GM12878 (cell line): ENCODE measurements around the gene GPSM1. TPM values are rescaled to one million over a fixed set of nuclear protein-coding genes. Genes with fewer than 3 reads are reported as not detected.
A peak's percentile ranks its signal among the peaks of the same experiment; 100 is the strongest.

ENCODE experiments used
- ATAC-seq: fragments of 200-7000 bp; cut with Tn5 transposase; 3 replicates; pipeline ENCODE4 v1.9.1; 2020; ENCODE audit warnings: mild to moderate bottlenecking, moderate library complexity
- BruUV-seq: library from RNA; stranded (reverse); fragments of 400-500 nt; replicated peaks from 2 replicates; lab custom pipeline; 2021; lab: Mats Ljungman, UMichigan
- CTCF ChIA-PET: fragments of 300-600 bp; sonication (Branson Sonifier 250); formaldehyde crosslinking; extraction: SDS; loops from one replicate; lab custom pipeline; 2021; ENCODE audit warnings: inconsistent platforms; lab: Yijun Ruan, JAX
- POLR2A ChIA-PET: fragments of 350-600 bp; formaldehyde crosslinking; extraction: SDS; loops from one replicate; lab custom pipeline; 2021; ENCODE audit warnings: inconsistent platforms; lab: Charles Lee
- RAD21 ChIA-PET: fragments of 300-600 bp; sonication (Branson Sonifier 250); formaldehyde crosslinking; loops from one replicate; lab custom pipeline; 2023; ENCODE audit warnings: antibody characterized with exemption; ENCODE audit not compliant: unreplicated experiment; lab: Charles Lee
- SMC1A ChIA-PET: fragments of 300-600 bp; sonication (Branson Sonifier 250); formaldehyde crosslinking; loops from one replicate; lab custom pipeline; 2023; ENCODE audit not compliant: unreplicated experiment, uncharacterized antibody; lab: Charles Lee
- DNase-seq: peaks from one replicate; pipeline ENCODE4 v3.0.0-alpha.2; 2011; ENCODE audit warnings: low read depth, low spot score
- FAIRE-seq: peaks from 3 replicates; lab custom pipeline; 2011; peaks lifted over from hg19 to GRCh38; lab: Jason Lieb, UNC
- H2AFZ ChIP-seq: 2 replicates; pipeline ENCODE4 v1.6.0; 2011; ENCODE audit warnings: low read depth, low read length, control low read depth; ENCODE audit not compliant: control insufficient read depth
- H3K27ac ChIP-seq: 2 replicates; pipeline ENCODE4 v1.5.1; 2011; ENCODE audit warnings: control low read depth; ENCODE audit not compliant: control insufficient read depth, insufficient read depth
- H3K27me3 ChIP-seq, 2 experiments: replicated peaks in 1 of 2; 2 replicates each; pipeline versions ENCODE4 v1.6.0 to v1.6.1; 2011; ENCODE audit warnings: low read length in 1 of 2; ENCODE audit not compliant: control insufficient read depth in 2 of 2, insufficient read depth in 2 of 2
- H3K36me3 ChIP-seq, 2 experiments: 2 replicates each; pipeline ENCODE4 v1.5.1; 2011; ENCODE audit warnings: low read length in 1 of 2; ENCODE audit not compliant: control insufficient read depth in 2 of 2, insufficient read depth in 2 of 2
- H3K4me1 ChIP-seq: 2 replicates; pipeline ENCODE4 v1.6.1; 2011; ENCODE audit warnings: mild to moderate bottlenecking, low read length, moderate library complexity, mixed read lengths; ENCODE audit not compliant: control insufficient read depth, insufficient read depth
- H3K4me2 ChIP-seq: 2 replicates; pipeline ENCODE4 v1.6.0; 2011; ENCODE audit warnings: control low read depth; ENCODE audit not compliant: control insufficient read depth, insufficient read depth
- H3K4me3 ChIP-seq: fragments of 200-600 bp; sonication (generic); 2 replicates; pipeline ENCODE4 v1.5.1; 2016
- H3K79me2 ChIP-seq: 2 replicates; pipeline ENCODE4 v1.6.0; 2011; ENCODE audit warnings: low read length; ENCODE audit not compliant: control insufficient read depth, insufficient read depth
- H3K9ac ChIP-seq: 2 replicates; pipeline ENCODE4 v1.8.0; 2011; ENCODE audit warnings: low read length, control low read depth, mixed read lengths; ENCODE audit not compliant: control insufficient read depth, insufficient read depth
- H3K9me3 ChIP-seq: replicated peaks from 3 replicates; pipeline ENCODE4 v1.5.1; 2011; ENCODE audit warnings: mild to moderate bottlenecking, low read length; ENCODE audit not compliant: control insufficient read depth, insufficient read depth
- H4K20me1 ChIP-seq: 2 replicates; pipeline ENCODE4 v1.6.0; 2011; ENCODE audit not compliant: control insufficient read depth, insufficient read depth
- GATAD2B ChIP-seq: fragments of 450-650 bp; conservative IDR thresholded peaks from 2 replicates; pipeline ENCODE4 v1.6.1; 2017; ENCODE audit warnings: low read depth, mild to moderate bottlenecking, moderate library complexity
- HDGF ChIP-seq: fragments of 450-650 bp; IDR thresholded peaks from 2 replicates; pipeline ENCODE4 v1.6.1; 2016; ENCODE audit warnings: antibody characterized with exemption
- KDM1A ChIP-seq: fragments of 200-600 bp; sonication (generic); IDR thresholded peaks from 2 replicates; pipeline ENCODE4 v1.6.1; 2016; ENCODE audit warnings: borderline replicate concordance
- ZNF24 ChIP-seq: fragments of 450-650 bp; IDR thresholded peaks from 2 replicates; pipeline ENCODE4 v1.6.1; 2017; ENCODE audit warnings: antibody characterized with exemption, mild to moderate bottlenecking
- WGBS: methylation state at CpG from one replicate; pipeline ENCODE4 v1.1.6; 2016; ENCODE audit warnings: low lambda C conversion rate; ENCODE audit not compliant: insufficient replicate concordance, insufficient coverage; ENCODE audit errors: missing lambda C conversion rate; 5-methylcytosine and 5-hydroxymethylcytosine counted together
- in situ Hi-C: fragments of 300-500 bp; cut with MboI; formaldehyde crosslinking; loops from 9 replicates; pipeline ENCODE4 v1.14.3; 2018; ENCODE audit warnings: mixed read lengths
- intact Hi-C: fragments of 100-400 bp; cut with micrococcal nuclease; formaldehyde crosslinking; loops from one replicate; pipeline ENCODE4 v1.14.2; 2022; ENCODE audit not compliant: unreplicated experiment
- polyA plus RNA-seq, 11 experiments: library from polyadenylated mRNA; depleted of rRNA in 4 of 11; unstranded in 6 of 11; stranded (reverse) in 5 of 11; fragments of >200 nt; fragmentation: Nextera tagmentation in 4 of 11; fragmentation: Illumina TruSeq in 1 of 11; extraction: Ambion mirVana in 4 of 11; extraction: Trizol in 1 of 11; gene quantifications; 1 replicate in 1 of 11; 2 replicates in 10 of 11; pipeline versions ENCODE4 v1.2.1 to v1.2.3, GENCODE V29; 2011 to 2016; ENCODE audit warnings: inconsistent platforms in 2 of 11, missing spikeins in 2 of 11, low read depth in 1 of 11
- total RNA-seq, 4 experiments: library from RNA; depleted of rRNA in 3 of 4; stranded (reverse); fragments of >200 nt in 3 of 4; fragmentation: Illumina TruSeq in 1 of 4; extraction: Trizol in 1 of 4; gene quantifications; 2 replicates each; pipeline versions ENCODE4 v1.2.1 to v1.2.3, GENCODE V29; 2013 to 2021
- TF ChIP-seq, protein P1 (sequence below): IDR thresholded peaks from 2 replicates; pipeline ENCODE4 v1.6.1; 2011; ENCODE audit warnings: borderline replicate concordance, low read depth, mild to moderate bottlenecking, moderate library complexity, mixed read lengths, low read length; ENCODE audit not compliant: insufficient read depth; ENCODE audit errors: extremely low read length
- TF ChIP-seq, protein P2 (sequence below): IDR thresholded peaks from 2 replicates; pipeline ENCODE4 v1.6.1; 2012; ENCODE audit warnings: improper control_type of control experiment, low read depth, low read length; ENCODE audit not compliant: insufficient replicate concordance

The GPSM1 gene
- total and polyA plus RNA-seq, 10 of the 15 experiments (the other 5 are each of a cell fraction or from before 2014, with no cell fraction given): 0.04 to 0.10 (median 0.10) TPM; not detected in 7

- no peak overlapping the region for H2AFZ ChIP-seq
- H3K4me2 ChIP-seq: no peak overlapping the region
- ChIA-PET CTCF (no interaction called here), SMC1A (no interaction called here), RAD21 (interaction anchor here (0.6 kb wide), 1 partner anchor 282 kb away, joined by 3 read pairs; no protein-coding TSS in a partner anchor), POLR2A (no interaction called here)
- peaks cover 4 to 6% of the 10 kb centered on the region in 2 experiments; a peak in 3 of 4 replicates for H3K27me3 ChIP-seq
- H4K20me1 ChIP-seq: no peaks in the 10 kb centered on the region
- no peak overlapping the region for H3K27ac ChIP-seq
- H3K4me3 ChIP-seq: no peak overlapping the region
- no peaks in the 10 kb centered on the region for H3K79me2 ChIP-seq
- in situ Hi-C loops (no loop called here), intact Hi-C loops (no loop called here)
- TF ChIP-seq, protein P1, sequence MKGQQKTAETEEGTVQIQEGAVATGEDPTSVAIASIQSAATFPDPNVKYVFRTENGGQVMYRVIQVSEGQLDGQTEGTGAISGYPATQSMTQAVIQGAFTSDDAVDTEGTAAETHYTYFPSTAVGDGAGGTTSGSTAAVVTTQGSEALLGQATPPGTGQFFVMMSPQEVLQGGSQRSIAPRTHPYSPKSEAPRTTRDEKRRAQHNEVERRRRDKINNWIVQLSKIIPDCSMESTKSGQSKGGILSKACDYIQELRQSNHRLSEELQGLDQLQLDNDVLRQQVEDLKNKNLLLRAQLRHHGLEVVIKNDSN: peak; percentile 30
- TF ChIP-seq GATAD2B: no peak
- no peaks in the 10 kb centered on the region for H3K36me3 ChIP-seq
- DNase-seq (no peak), ATAC-seq (no peak), FAIRE-seq (no peak)
- H3K4me1 ChIP-seq: no peaks in the 10 kb centered on the region
- no TSS peak for BruUV-seq
- H3K9ac ChIP-seq: no peak overlapping the region
- H3K9me3 ChIP-seq: no peaks in the 10 kb centered on the region
- WGBS: 27% methylated on average over 42 of the region's 46 CpGs
Measured at GRCh38 chr9:136331556-136332481, 4.5 kb downstream of the GPSM1 start.

GRCh38 chr9:136332482-136332983, 5.2 kb downstream of the GPSM1 start:
- in situ Hi-C loops: no loop called here
- Histone ChIP-seq H3K27ac (no peak overlapping the region), H3K9ac (no peak overlapping the region), H3K36me3 (no peaks in the 10 kb centered on the region), H4K20me1 (no peaks in the 10 kb centered on the region), H2AFZ (no peak overlapping the region), H3K4me3 (no peak overlapping the region), H3K9me3 (no peaks in the 10 kb centered on the region), H3K27me3 (peaks cover 3 to 4% of the 10 kb centered on the region in 2 experiments; a peak in 3 of 4 replicates), H3K79me2 (no peaks in the 10 kb centered on the region), H3K4me1 (no peaks in the 10 kb centered on the region), H3K4me2 (no peak overlapping the region)
- 47% methylated on average over 11 of the region's 11 CpGs for WGBS
- ATAC-seq (no peak), FAIRE-seq (no peak), DNase-seq (no peak)
- intact Hi-C loops: no loop called here
- ChIA-PET SMC1A (no interaction called here), RAD21 (no interaction called here), CTCF (no interaction called here), POLR2A (no interaction called here)
- no TSS peak for BruUV-seq
- TF ChIP-seq KDM1A (no peak), ZNF24 (no peak), HDGF (no peak)
- TF ChIP-seq, protein P2, sequence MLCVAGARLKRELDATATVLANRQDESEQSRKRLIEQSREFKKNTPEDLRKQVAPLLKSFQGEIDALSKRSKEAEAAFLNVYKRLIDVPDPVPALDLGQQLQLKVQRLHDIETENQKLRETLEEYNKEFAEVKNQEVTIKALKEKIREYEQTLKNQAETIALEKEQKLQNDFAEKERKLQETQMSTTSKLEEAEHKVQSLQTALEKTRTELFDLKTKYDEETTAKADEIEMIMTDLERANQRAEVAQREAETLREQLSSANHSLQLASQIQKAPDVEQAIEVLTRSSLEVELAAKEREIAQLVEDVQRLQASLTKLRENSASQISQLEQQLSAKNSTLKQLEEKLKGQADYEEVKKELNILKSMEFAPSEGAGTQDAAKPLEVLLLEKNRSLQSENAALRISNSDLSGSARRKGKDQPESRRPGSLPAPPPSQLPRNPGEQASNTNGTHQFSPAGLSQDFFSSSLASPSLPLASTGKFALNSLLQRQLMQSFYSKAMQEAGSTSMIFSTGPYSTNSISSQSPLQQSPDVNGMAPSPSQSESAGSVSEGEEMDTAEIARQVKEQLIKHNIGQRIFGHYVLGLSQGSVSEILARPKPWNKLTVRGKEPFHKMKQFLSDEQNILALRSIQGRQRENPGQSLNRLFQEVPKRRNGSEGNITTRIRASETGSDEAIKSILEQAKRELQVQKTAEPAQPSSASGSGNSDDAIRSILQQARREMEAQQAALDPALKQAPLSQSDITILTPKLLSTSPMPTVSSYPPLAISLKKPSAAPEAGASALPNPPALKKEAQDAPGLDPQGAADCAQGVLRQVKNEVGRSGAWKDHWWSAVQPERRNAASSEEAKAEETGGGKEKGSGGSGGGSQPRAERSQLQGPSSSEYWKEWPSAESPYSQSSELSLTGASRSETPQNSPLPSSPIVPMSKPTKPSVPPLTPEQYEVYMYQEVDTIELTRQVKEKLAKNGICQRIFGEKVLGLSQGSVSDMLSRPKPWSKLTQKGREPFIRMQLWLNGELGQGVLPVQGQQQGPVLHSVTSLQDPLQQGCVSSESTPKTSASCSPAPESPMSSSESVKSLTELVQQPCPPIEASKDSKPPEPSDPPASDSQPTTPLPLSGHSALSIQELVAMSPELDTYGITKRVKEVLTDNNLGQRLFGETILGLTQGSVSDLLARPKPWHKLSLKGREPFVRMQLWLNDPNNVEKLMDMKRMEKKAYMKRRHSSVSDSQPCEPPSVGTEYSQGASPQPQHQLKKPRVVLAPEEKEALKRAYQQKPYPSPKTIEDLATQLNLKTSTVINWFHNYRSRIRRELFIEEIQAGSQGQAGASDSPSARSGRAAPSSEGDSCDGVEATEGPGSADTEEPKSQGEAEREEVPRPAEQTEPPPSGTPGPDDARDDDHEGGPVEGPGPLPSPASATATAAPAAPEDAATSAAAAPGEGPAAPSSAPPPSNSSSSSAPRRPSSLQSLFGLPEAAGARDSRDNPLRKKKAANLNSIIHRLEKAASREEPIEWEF: no peak
